ENCODE data around the gene INAFM2.

INAFM2 gene

GRCh38 chr15:40279437-40280141 lies 43.9 kb upstream of the INAFM2 start:
- TF ChIP-seq CTCF (IDR thresholded peaks at IDR 0.05; ENCODE audit: low read depth, low read length), result peak; percentile 98
- DNase-seq (ENCODE audit: extremely low read depth, low read depth), result no peak

GRCh38 chr15:40280260-40281056 lies 43.0 kb upstream of the INAFM2 start:
- DNase-seq (ENCODE audit: extremely low read depth, low read depth), result no peak
- TF ChIP-seq CTCF (IDR thresholded peaks at IDR 0.05; ENCODE audit: low read depth, low read length), result no peak

- no peak for DNase-seq (ENCODE audit: extremely low read depth, low read depth)
- TF ChIP-seq CTCF (IDR thresholded peaks at IDR 0.05; ENCODE audit: low read depth, low read length), result no peak
Observed at GRCh38 chr15:40281057-40281800, 42.3 kb upstream of the INAFM2 start.

GRCh38 chr15:40281801-40282146 lies 41.7 kb upstream of the INAFM2 start:
- no peak for TF ChIP-seq CTCF (IDR thresholded peaks at IDR 0.05; ENCODE audit: low read depth, low read length)
- DNase-seq (ENCODE audit: extremely low read depth, low read depth), result no peak

GRCh38 chr15:40282147-40282868 lies 41.2 kb upstream of the INAFM2 start:
- DNase-seq (ENCODE audit: extremely low read depth, low read depth), result no peak
- TF ChIP-seq CTCF (IDR thresholded peaks at IDR 0.05; ENCODE audit: low read depth, low read length), result peak; percentile 21

GRCh38 chr15:40282869-40283614 lies 40.5 kb upstream of the INAFM2 start, which contains the start of gene ANKRD63:
Gene ANKRD63, minus strand, starts transcription at chr15:40283064. Its CDS starts 478 bp downstream, at chr15:40282586.
- no peak for DNase-seq (ENCODE audit: extremely low read depth, low read depth)
- no peak for TF ChIP-seq CTCF (IDR thresholded peaks at IDR 0.05; ENCODE audit: low read depth, low read length)

All from AG09319 (cell line).